PC-3 (cell line): ENCODE results near the gene DYNLL2. TPM values are rescaled to one million over a fixed set of nuclear protein-coding genes. Genes with fewer than 3 reads are reported as not detected.

Experiments used
- ATAC-seq: fragments of 200-7000 bp; cut with Tn5 transposase; 2 replicates; pipeline ENCODE4 v1.9.1; 2020; ENCODE audit warnings: mild to moderate bottlenecking, moderate library complexity
- BruUV-seq: library from RNA; stranded (reverse); fragments of 400-500 nt; replicated peaks from 2 replicates; lab custom pipeline; 2021; lab: Mats Ljungman, UMichigan
- CTCF ChIA-PET: fragments of 300-600 bp; sonication (Branson Sonifier 250); formaldehyde crosslinking; loops from one replicate; lab custom pipeline; 2022; ENCODE audit warnings: antibody characterized with exemption; lab: Charles Lee
- POLR2A ChIA-PET: fragments of 300-600 bp; sonication (Branson Sonifier 250); formaldehyde crosslinking; loops from one replicate; lab custom pipeline; 2022; ENCODE audit warnings: antibody characterized with exemption; ENCODE audit not compliant: unreplicated experiment; lab: Charles Lee
- DNase-seq: peaks from one replicate; pipeline ENCODE4 v3.0.0-alpha.2; 2015
- H2AFZ ChIP-seq: fragments of 300-600 bp; sonication (generic); 2 replicates; pipeline ENCODE4 v1.6.0; 2016; ENCODE audit warnings: antibody characterized with exemption, low read length
- H3F3A ChIP-seq: fragments of 300-600 bp; sonication (generic); one replicate; pipeline ENCODE4 v1.6.0; 2017; ENCODE audit warnings: antibody characterized with exemption, low read length, control low read depth, mild to moderate bottlenecking; ENCODE audit not compliant: unreplicated experiment
- H3K27ac ChIP-seq: fragments of 300-600 bp; sonication (generic); 2 replicates; pipeline ENCODE4 v1.5.1; 2016; ENCODE audit warnings: mild to moderate bottlenecking, low read length
- H3K27me3 ChIP-seq: fragments of 300-600 bp; sonication (generic); 2 replicates; pipeline ENCODE4 v1.6.1; 2016; ENCODE audit warnings: low read length, mixed read lengths
- H3K36me3 ChIP-seq: fragments of 300-600 bp; sonication (generic); 2 replicates; pipeline ENCODE4 v1.6.1; 2016; ENCODE audit warnings: low read depth, mixed run types, low read length, mixed read lengths
- H3K4me1 ChIP-seq: fragments of 300-600 bp; sonication (generic); 2 replicates; pipeline ENCODE4 v1.5.1; 2016; ENCODE audit warnings: low read length; ENCODE audit not compliant: insufficient read depth
- H3K4me2 ChIP-seq: fragments of 300-600 bp; sonication (generic); 2 replicates; pipeline ENCODE4 v1.6.0; 2016; ENCODE audit warnings: low read length
- H3K4me3 ChIP-seq: fragments of 300-600 bp; sonication (generic); 2 replicates; pipeline ENCODE4 v1.5.1; 2016; ENCODE audit warnings: mild to moderate bottlenecking, low read length, mixed read lengths
- H3K79me2 ChIP-seq: fragments of 300-600 bp; sonication (generic); 2 replicates; pipeline ENCODE4 v1.6.1; 2017; ENCODE audit warnings: low read length, mixed read lengths
- H3K9ac ChIP-seq: fragments of 300-600 bp; sonication (generic); 2 replicates; pipeline ENCODE4 v1.6.0; 2016; ENCODE audit warnings: mild to moderate bottlenecking, low read length
- H3K9me2 ChIP-seq: fragments of 300-600 bp; sonication (generic); replicated peaks from 2 replicates; pipeline ENCODE4 v1.6.1; 2016; ENCODE audit warnings: mixed run types, low read length, mixed read lengths
- H3K9me3 ChIP-seq: fragments of 300-600 bp; sonication (generic); 2 replicates; pipeline ENCODE4 v1.6.1; 2016; ENCODE audit warnings: low read length, mixed read lengths
- H4K20me1 ChIP-seq: fragments of 300-600 bp; sonication (generic); 2 replicates; pipeline ENCODE4 v1.6.1; 2016; ENCODE audit warnings: low read length, mixed read lengths
- CTCF ChIP-seq: fragments of 300-600 bp; sonication (generic); conservative IDR thresholded peaks from 2 replicates; pipeline ENCODE4 v1.5.1; 2017; ENCODE audit warnings: antibody characterized with exemption, low read depth, mild to moderate bottlenecking, low read length
- EZH2 ChIP-seq: fragments of 300-600 bp; sonication (generic); IDR thresholded peaks from one replicate; pipeline ENCODE4 v1.6.1; 2017; ENCODE audit warnings: antibody characterized with exemption, mild to moderate bottlenecking, low read length; ENCODE audit not compliant: unreplicated experiment
- EZH2phosphoT487 ChIP-seq: fragments of 300-600 bp; sonication (generic); IDR thresholded peaks from 2 replicates; pipeline ENCODE4 v1.6.1; 2018; ENCODE audit warnings: mild to moderate bottlenecking, antibody characterized with exemption, low read length, borderline replicate concordance
- intact Hi-C: fragments of 100-400 bp; cut with micrococcal nuclease; formaldehyde crosslinking; loops from 2 replicates; pipeline ENCODE4 v1.9.0; 2023
- total RNA-seq: library from RNA; depleted of rRNA; stranded (reverse); fragments of >200 nt; gene quantifications from 2 replicates; pipeline ENCODE4 v1.2.3, GENCODE V29; 2014

DYNLL2 gene
- total RNA-seq, 1 experiment from 2014 or later: 38.0 TPM

GRCh38 chr17:58089111-58089510, 5.9 kb downstream of the DYNLL2 start:
- DNase-seq (no peak), ATAC-seq (no peak)
- H3F3A ChIP-seq: no peaks in the 10 kb centered on the region
- no peak overlapping the region for H3K9ac ChIP-seq
- H3K4me2 ChIP-seq: no peak overlapping the region
- H3K4me3 ChIP-seq: no peak overlapping the region
- no peaks in the 10 kb centered on the region for H3K9me3 ChIP-seq
- H3K36me3 ChIP-seq: peaks cover 88% of the 10 kb centered on the region
- TF ChIP-seq EZH2 (no peak), EZH2phosphoT487 (no peak), CTCF (no peak)
- BruUV-seq: no TSS peak
- H2AFZ ChIP-seq: no peak overlapping the region
- POLR2A ChIA-PET: no interaction called here
- H3K9me2 ChIP-seq: no peaks in the 10 kb centered on the region
- H3K4me1 ChIP-seq: peaks cover 17% of the 10 kb centered on the region
- H4K20me1 ChIP-seq: peaks cover 66% of the 10 kb centered on the region
- intact Hi-C loops: no loop called here
- peaks cover 58% of the 10 kb centered on the region for H3K79me2 ChIP-seq
- CTCF ChIA-PET: no interaction called here
- no peaks in the 10 kb centered on the region for H3K27me3 ChIP-seq
- no peak overlapping the region for H3K27ac ChIP-seq

- H3K4me1 ChIP-seq: 0 out of 2 replicates have a peak, but pooled peaks cover 2% of the 10 kb centered on the region
- ChIA-PET CTCF (no interaction called here), POLR2A (no interaction called here)
- H3K27me3 ChIP-seq: no peaks in the 10 kb centered on the region
- peaks cover 82% of the 10 kb centered on the region for H3K36me3 ChIP-seq
- DNase-seq (no peak), ATAC-seq (no peak)
- H3K9me3 ChIP-seq: no peaks in the 10 kb centered on the region
- no peak for TF ChIP-seq CTCF
- no peak for TF ChIP-seq EZH2phosphoT487
- no peak for TF ChIP-seq EZH2
- BruUV-seq: no TSS peak
- no peak overlapping the region for H3K4me3 ChIP-seq
- H3K9ac ChIP-seq: no peak overlapping the region
- peaks cover 46% of the 10 kb centered on the region for H4K20me1 ChIP-seq
- H3K79me2 ChIP-seq: peaks cover 38% of the 10 kb centered on the region
- intact Hi-C loops: no loop called here
- no peaks in the 10 kb centered on the region for H3K9me2 ChIP-seq
- H3F3A ChIP-seq: no peaks in the 10 kb centered on the region
- no peak overlapping the region for H3K4me2 ChIP-seq
- no peak overlapping the region for H3K27ac ChIP-seq
- H2AFZ ChIP-seq: no peak overlapping the region
These were observed 7.9 kb downstream of the DYNLL2 start for GRCh38 chr17:58091024-58091567.

DNA sequence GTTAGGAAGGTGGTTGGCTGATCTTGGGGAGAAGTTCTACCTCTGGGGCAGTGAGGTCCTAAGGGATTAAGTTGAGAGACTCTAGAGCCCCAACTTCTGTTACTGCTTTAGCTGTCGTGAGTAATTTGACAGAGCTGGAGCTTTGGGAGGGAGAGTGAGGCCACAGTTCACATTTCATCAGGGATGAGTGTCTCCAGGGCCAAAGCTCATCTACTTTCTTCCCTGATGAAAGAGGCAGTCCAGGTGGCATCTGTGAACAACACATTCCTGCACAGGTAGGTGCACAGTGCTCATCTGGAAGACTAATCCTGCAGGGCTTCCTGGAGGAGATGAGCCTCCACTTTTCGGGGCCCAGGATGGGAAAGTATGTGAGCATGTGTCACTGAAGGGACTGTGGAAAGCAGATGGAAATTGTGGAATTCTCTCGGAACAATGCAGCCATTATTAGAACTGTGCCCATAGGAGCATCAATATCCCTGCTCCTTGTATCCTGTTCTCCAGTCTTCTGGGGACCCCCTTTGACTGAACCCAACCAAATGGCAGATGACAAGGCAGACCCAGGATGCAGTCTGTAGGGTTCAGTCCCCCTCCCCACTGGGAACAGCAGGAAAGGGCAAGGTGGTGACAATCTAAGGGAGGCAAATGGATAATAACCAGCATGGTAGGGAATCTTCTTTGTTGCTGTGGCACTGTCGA, 9.0 kb downstream of the DYNLL2 start:
- Histone ChIP-seq H3K4me2 (no peak overlapping the region), H3F3A (no peaks in the 10 kb centered on the region), H3K9me3 (no peaks in the 10 kb centered on the region), H3K36me3 (peaks cover 71% of the 10 kb centered on the region), H3K4me1 (no peaks in the 10 kb centered on the region), H3K4me3 (no peak overlapping the region), H3K27me3 (no peaks in the 10 kb centered on the region), H3K9ac (no peak overlapping the region), H4K20me1 (peaks cover 34% of the 10 kb centered on the region), H3K9me2 (no peaks in the 10 kb centered on the region), H3K79me2 (peaks cover 27% of the 10 kb centered on the region), H2AFZ (no peak overlapping the region), H3K27ac (no peak overlapping the region)
- TF ChIP-seq CTCF: no peak
- no peak for TF ChIP-seq EZH2
- no peak for TF ChIP-seq EZH2phosphoT487
- intact Hi-C loops: no loop called here
- no TSS peak for BruUV-seq
- no peak for ATAC-seq
- CTCF ChIA-PET: no interaction called here
- DNase-seq: no peak
- POLR2A ChIA-PET: interaction anchor here (0.6 kb wide), 1 partner anchor 9 kb away, joined by 17 read pairs; no protein-coding TSS in a partner anchor
